ENCODE results near the gene PDE4D.

Gene PDE4D

GRCh38 chr5:59656351-59657254, 236.9 kb downstream of the PDE4D start:
- Mint-ChIP-seq H3K27ac (no peak overlapping the region), H3K4me1 (peaks cover 14 to 32% of the 10 kb centered on the region in 2 donors), H3K4me3 (no peak overlapping the region), H3K27me3 (no peaks in the 10 kb centered on the region), H3K36me3 (no peaks in the 10 kb centered on the region), H3K9me3 (no peaks in the 10 kb centered on the region)
- no peak for ATAC-seq (replicated peaks)
- no peak for DNase-seq

GRCh38 chr5:59655693-59656309, 237.7 kb downstream of the PDE4D start:
- H3K27me3 Mint-ChIP-seq: no peaks in the 10 kb centered on the region
- DNase-seq (no peak), ATAC-seq (replicated peaks) (peak in 1 of 2 donors; percentile 18)
- no peak overlapping the region for H3K27ac Mint-ChIP-seq
- no peaks in the 10 kb centered on the region for H3K9me3 Mint-ChIP-seq
- H3K36me3 Mint-ChIP-seq: no peaks in the 10 kb centered on the region
- no peak overlapping the region for H3K4me3 Mint-ChIP-seq
- H3K4me1 Mint-ChIP-seq: peaks cover 11 to 29% of the 10 kb centered on the region in 2 donors

GRCh38 chr5:59654691-59655090, 238.8 kb downstream of the PDE4D start:
- DNase-seq (no peak), ATAC-seq (replicated peaks) (no peak)
- Mint-ChIP-seq H3K9me3 (no peaks in the 10 kb centered on the region), H3K27me3 (no peaks in the 10 kb centered on the region), H3K4me1 (peaks cover 11 to 22% of the 10 kb centered on the region in 2 donors), H3K27ac (no peak overlapping the region), H3K36me3 (no peaks in the 10 kb centered on the region), H3K4me3 (no peak overlapping the region)

GRCh38 chr5:59652449-59652848, 241.1 kb downstream of the PDE4D start:
- Mint-ChIP-seq H3K27ac (no peak overlapping the region), H3K36me3 (no peaks in the 10 kb centered on the region), H3K4me1 (peaks cover 10 to 12% of the 10 kb centered on the region in 2 donors), H3K9me3 (no peaks in the 10 kb centered on the region), H3K4me3 (no peak overlapping the region), H3K27me3 (no peaks in the 10 kb centered on the region)
- ATAC-seq (replicated peaks) (no peak), DNase-seq (no peak)

GRCh38 chr5:59648949-59649921, 244.3 kb downstream of the PDE4D start:
- Mint-ChIP-seq H3K27me3 (no peaks in the 10 kb centered on the region), H3K27ac (no peak overlapping the region), H3K4me3 (no peak overlapping the region), H3K36me3 (no peaks in the 10 kb centered on the region), H3K9me3 (no peaks in the 10 kb centered on the region), H3K4me1 (peaks cover 5 to 11% of the 10 kb centered on the region in 2 donors)
- ATAC-seq (replicated peaks) (no peak), DNase-seq (no peak)

GRCh38 chr5:59648038-59648831, 245.3 kb downstream of the PDE4D start:
- no peak for ATAC-seq (replicated peaks)
- no peaks in the 10 kb centered on the region for H3K9me3 Mint-ChIP-seq
- H3K4me3 Mint-ChIP-seq: no peak overlapping the region
- H3K4me1 Mint-ChIP-seq: peaks cover 5 to 11% of the 10 kb centered on the region in 2 donors
- no peaks in the 10 kb centered on the region for H3K36me3 Mint-ChIP-seq
- no peak for DNase-seq
- H3K27me3 Mint-ChIP-seq: no peaks in the 10 kb centered on the region
- no peak overlapping the region for H3K27ac Mint-ChIP-seq

- H3K27ac Mint-ChIP-seq: no peak overlapping the region
- no peaks in the 10 kb centered on the region for H3K27me3 Mint-ChIP-seq
- H3K9me3 Mint-ChIP-seq: peaks cover 2 to 3% of the 10 kb centered on the region in 2 donors
- DNase-seq (no peak), ATAC-seq (replicated peaks) (no peak)
- H3K4me1 Mint-ChIP-seq: peaks cover 5 to 11% of the 10 kb centered on the region in 2 donors
- no peak overlapping the region for H3K4me3 Mint-ChIP-seq
- peaks cover 3% of the 10 kb centered on the region in 2 donors for H3K36me3 Mint-ChIP-seq
Observed at GRCh38 chr5:59645380-59645779, 248.1 kb downstream of the PDE4D start.

- no peak overlapping the region for H3K27ac Mint-ChIP-seq
- H3K9me3 Mint-ChIP-seq: peaks cover 2 to 3% of the 10 kb centered on the region in 2 donors
- ATAC-seq (replicated peaks) (no peak), DNase-seq (no peak)
- H3K4me1 Mint-ChIP-seq: peaks cover 2 to 8% of the 10 kb centered on the region in 2 donors
- H3K27me3 Mint-ChIP-seq: no peaks in the 10 kb centered on the region
- no peak overlapping the region for H3K4me3 Mint-ChIP-seq
- H3K36me3 Mint-ChIP-seq: peaks cover 3 to 14% of the 10 kb centered on the region in 2 donors
Observed at GRCh38 chr5:59640411-59640810, 253.1 kb downstream of the PDE4D start.

- Mint-ChIP-seq H3K4me3 (no peak overlapping the region), H3K27ac (no peak overlapping the region), H3K27me3 (no peaks in the 10 kb centered on the region), H3K36me3 (peaks cover 8 to 29% of the 10 kb centered on the region in 2 donors), H3K9me3 (peaks cover 10 to 16% of the 10 kb centered on the region in 2 donors), H3K4me1 (peaks cover 0 to 2% of the 10 kb centered on the region in 2 donors)
- DNase-seq (no peak), ATAC-seq (replicated peaks) (no peak)
Observed at GRCh38 chr5:59637884-59638580, 255.5 kb downstream of the PDE4D start.

- H3K27ac Mint-ChIP-seq: no peak overlapping the region
- H3K4me3 Mint-ChIP-seq: no peak overlapping the region
Observed at GRCh38 chr5:59629561-59629960, 264.0 kb downstream of the PDE4D start.

GRCh38 chr5:59628062-59628828, 265.3 kb downstream of the PDE4D start:
- ATAC-seq (replicated peaks) (no peak), DNase-seq (no peak)
- H3K27me3 Mint-ChIP-seq: no peaks in the 10 kb centered on the region
- peaks cover 8 to 15% of the 10 kb centered on the region in 2 donors for H3K36me3 Mint-ChIP-seq
- H3K27ac Mint-ChIP-seq: no peak overlapping the region
- peaks cover 0 to 3% of the 10 kb centered on the region in 2 donors for H3K4me1 Mint-ChIP-seq
- H3K9me3 Mint-ChIP-seq: peaks cover 10% of the 10 kb centered on the region in 2 donors
- H3K4me3 Mint-ChIP-seq: no peak overlapping the region

More at GRCh38 chr5:59629561-59629960, 264.0 kb downstream of the PDE4D start:
- DNase-seq: no peak
- Mint-ChIP-seq H3K36me3 (peaks cover 11 to 24% of the 10 kb centered on the region in 2 donors), H3K4me1 (peaks cover 0 to 3% of the 10 kb centered on the region in 2 donors), H3K27me3 (no peaks in the 10 kb centered on the region), H3K9me3 (peaks cover 15 to 17% of the 10 kb centered on the region in 2 donors)
- no peak for ATAC-seq (replicated peaks)

GRCh38 chr5:59624898-59625297, 268.6 kb downstream of the PDE4D start:
- no peak for ATAC-seq (replicated peaks)
- no peak overlapping the region for H3K27ac Mint-ChIP-seq
- peaks cover 13 to 14% of the 10 kb centered on the region in 2 donors for H3K4me1 Mint-ChIP-seq
- DNase-seq: no peak
- H3K9me3 Mint-ChIP-seq: peaks cover 5 to 8% of the 10 kb centered on the region in 2 donors
- no peak overlapping the region for H3K4me3 Mint-ChIP-seq
- H3K27me3 Mint-ChIP-seq: no peaks in the 10 kb centered on the region
- H3K36me3 Mint-ChIP-seq: peaks cover 8 to 12% of the 10 kb centered on the region in 2 donors

Measured in stimulated activated naive B cell treated with anti-CD40 and anti-IgM and Interleukin-4, amounts not matched to agents 10 μg/mL and 1 μg/mL and 100 μg/mL, for 72 hours (primary cell).